Activated CD4-positive, alpha-beta T cell treated with anti-CD3 and anti-CD28 coated beads, Interleukin-2, amount 50 U/mL, for 24 hours (primary cell): ENCODE measurements around the gene GATM.
"Not testable (repeated sequence)": the region's sequence is repeated elsewhere in the genome, so short reads cannot be mapped to it uniquely, and the experiment has no call there.

Source experiments
- DNase-seq, 2 donors: peaks; one replicate each; pipeline ENCODE4 v3.0.0-alpha.2; 2020; ENCODE audit warnings: low read depth in 1 of 2, low spot score in 1 of 2

Gene GATM

DNA sequence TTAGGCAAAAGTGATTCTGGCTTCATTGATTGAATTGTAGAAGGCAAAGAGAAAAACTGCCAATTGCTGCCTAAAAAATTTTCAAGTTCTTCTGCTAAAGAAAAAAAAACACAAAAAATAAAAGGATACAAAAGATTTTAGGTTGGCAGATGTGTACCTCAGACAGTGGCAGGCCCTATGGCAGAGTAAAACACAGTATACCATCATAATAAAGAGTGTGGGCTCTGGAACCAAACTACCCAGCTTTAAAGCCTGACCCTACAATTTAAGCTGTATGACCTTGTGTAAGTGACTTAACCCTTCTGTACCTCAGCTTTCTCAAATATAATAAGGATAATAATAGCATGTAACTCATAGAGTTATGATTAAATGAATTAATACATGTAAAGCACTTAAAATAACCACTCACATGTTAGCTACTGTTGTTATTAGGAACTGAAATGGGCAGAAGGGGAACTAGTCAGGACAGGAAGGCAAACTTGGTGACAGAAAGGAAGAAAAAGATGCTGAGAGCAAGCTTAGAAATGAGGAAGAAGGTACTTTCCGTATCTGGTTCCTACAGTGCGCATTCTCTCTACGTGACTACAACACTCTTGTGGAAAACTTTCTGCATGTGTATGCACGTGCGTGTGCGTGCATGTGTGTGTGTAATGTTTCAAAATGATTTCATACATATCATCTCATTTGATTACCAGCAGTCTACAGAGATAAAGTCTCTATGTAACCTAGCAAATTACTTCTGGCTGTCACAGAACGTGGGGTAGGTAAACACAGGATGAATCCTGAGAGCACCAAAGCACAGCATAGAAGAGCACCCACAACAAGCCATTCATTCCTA lies 13.6 kb upstream of the GATM start:
- no peak for DNase-seq

- no peak for DNase-seq
These were observed 11.0 kb upstream of the GATM start for GRCh38 chr15:45389351-45389750.

DNA sequence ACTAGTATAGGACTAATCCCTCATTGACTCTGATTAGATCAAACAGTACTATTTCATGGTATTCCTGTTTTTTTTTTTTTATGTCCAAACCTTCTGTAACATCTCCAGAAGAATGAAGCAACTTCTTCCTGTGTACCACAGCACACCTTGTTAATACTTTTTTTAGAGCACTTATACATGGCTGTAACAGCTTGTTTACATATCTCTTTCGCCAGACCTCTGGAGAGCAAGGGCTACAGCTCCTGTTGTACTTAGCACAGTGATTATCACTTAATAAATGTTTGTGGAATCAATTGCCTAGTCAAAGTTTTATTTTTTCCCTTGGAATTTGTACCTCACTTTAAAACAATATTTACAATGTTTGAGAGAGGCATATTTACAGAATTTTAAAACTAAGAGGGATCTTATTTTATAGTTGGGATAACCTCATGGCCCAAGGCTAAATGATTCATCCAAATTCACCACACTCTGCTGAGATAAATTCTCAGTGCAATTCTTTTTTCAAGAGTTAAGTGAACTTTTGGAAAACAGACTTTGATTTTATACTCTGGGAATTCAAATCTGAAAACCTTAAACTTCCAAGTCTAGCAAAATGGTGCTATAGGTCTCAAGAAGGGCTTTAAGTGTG lies 9.2 kb upstream of the GATM start:
- DNase-seq = no peak

- no peak for DNase-seq
These were observed 8.6 kb upstream of the GATM start for GRCh38 chr15:45386974-45387373.

GRCh38 chr15:45386420-45386819 lies 8.1 kb upstream of the GATM start:
- no peak for DNase-seq

DNA sequence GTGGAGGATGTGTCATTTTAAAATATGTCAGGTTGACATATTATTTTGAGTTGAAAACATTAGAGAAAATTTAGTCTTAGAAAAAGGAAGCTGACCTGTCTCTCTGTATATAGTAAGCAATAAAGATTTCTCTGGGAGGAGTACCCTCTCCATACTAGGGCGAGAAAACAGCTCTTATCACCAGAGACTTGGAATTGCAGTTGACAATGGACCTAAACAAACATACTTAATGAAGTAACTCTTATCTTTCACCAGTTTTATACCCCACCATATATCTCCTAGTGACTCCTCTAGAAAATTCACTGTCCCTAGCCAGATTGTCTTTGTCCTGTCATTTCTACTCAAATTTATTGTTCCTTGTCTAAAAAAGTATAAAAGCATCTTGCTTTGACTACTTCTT lies 7.2 kb upstream of the GATM start:
- no peak for DNase-seq

- no peak for DNase-seq
These were observed 6.4 kb upstream of the GATM start for GRCh38 chr15:45384700-45385099.

- DNase-seq = no peak
These were observed 544 bp upstream of the GATM start for GRCh38 chr15:45378913-45379262.

DNA sequence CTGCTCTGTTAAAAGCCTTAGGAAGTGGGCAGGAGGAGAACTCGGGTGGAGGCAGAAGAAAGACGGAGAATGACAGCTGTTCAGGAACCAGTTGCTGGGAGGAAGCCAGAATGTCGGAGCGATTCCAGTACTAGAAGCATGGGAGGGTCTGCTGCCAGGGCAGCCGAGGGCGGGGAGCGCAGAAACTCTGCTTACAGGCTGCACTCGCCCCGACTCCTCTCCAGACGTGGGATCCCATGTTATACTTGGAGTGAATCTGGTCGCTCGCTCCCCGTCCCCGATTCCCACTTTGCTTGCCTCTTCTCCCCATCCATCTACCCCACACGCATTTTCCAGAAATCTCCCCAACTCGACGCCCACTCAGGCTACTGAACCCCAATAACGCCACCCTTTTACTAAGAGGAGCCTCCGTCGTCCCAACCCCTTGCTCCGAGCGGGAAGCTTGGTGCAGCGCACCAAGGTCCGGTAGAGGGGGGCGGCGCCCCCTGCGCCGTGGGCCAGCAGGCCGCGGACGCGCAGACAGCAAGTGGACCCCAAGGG lies 665 bp downstream of the GATM start:
- DNase-seq = no peak

DNA sequence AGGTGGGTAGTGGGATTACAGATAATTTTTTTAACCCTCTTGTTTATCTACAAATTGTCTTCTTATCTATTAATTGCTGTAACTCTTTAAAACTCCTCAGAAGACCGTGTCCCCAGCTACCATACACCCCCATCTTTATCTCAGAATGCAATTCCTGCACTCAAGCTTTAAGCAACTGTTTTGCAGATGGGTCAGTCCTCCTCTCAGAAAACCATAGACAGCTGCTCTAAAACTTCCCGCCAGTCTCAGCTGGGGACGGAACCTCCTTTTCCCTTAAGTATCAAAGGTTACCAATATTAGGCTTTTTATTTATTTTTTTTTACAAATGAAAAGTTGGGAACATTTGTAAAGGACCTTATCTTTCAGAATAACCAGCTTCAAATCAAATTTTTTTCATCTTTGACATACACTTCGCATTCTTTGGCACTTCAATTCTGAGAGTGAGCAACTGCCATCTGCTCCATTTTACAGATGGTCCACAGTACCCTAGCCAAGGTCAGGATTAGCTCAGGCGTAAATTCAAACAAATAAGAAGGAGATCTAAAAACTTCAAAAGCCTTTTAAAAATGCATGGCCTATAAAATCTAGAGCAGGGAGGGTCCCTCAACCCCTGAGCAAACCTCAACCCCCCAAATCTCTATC lies 1.3 kb downstream of the GATM start:
- no peak for DNase-seq

GRCh38 chr15:45376300-45376928 lies 1.9 kb downstream of the GATM start:
- no peak for DNase-seq

GRCh38 chr15:45375836-45376235 lies 2.5 kb downstream of the GATM start:
- no peak for DNase-seq

GRCh38 chr15:45373976-45374375 lies 4.4 kb downstream of the GATM start:
- DNase-seq = no peak

DNA sequence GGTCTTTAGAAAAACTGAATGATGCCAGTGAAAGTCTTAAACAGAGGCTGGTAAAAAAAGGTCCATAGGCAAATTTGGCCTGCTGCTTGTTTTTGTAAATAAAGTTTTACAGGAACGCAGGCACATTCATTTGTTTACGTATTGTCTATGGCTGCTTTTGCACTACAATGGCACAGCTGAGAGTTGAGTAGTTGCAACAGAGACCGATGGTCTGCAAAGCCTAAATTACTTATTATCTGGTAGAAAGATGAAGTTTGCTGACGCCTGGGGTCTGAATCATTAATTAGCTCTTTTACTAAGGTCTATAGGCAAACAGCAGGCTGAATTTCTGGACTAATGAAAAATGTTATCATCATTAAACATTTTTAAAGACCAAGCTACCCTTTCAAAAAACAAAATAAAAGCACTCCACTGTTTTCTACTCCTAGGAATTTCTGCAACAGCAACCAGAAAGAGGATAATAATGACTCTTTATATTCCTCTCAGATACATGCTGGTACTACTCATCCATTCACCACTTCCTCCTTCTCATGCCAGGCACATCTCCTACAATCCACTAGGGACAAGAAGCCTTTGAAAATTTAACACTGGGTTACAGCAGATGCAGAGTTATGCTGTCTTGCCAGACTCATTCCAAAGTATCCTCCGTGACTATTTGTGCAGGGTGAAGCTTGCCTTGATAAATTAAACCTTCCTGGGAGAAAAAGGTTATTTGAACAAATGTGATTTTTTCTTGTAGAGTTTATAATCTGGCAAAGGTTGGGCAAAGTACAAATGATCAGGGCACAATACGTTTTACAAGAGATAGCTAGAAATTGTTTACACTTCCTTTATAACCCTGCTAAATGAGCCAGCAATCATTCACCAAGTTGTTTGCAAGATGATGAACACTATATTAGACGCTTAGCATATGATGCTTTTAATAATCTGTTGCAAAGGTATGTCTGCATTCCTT lies 6.0 kb downstream of the GATM start:
- DNase-seq = no peak

DNA sequence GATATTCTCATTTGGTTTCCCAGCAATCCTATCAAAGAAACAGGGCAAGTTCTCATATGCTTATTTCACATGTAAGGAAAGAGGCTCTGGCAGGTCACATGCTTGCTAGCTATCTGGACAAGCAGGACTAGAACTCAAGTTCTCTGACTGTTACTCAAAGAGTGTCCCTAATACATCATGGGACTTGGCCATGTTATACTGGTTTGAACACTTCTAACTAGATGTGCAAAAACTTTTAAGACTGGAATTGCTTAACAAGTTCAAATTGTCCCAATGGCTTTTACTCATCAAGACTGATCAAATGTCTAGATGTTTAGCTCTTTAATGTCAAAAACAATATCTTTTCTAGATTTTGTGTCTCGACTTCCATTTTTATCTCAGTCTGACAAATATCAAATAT lies 6.8 kb downstream of the GATM start:
- DNase-seq = no peak

GRCh38 chr15:45370042-45370441 lies 8.3 kb downstream of the GATM start:
- DNase-seq = not testable (repeated sequence)

DNA sequence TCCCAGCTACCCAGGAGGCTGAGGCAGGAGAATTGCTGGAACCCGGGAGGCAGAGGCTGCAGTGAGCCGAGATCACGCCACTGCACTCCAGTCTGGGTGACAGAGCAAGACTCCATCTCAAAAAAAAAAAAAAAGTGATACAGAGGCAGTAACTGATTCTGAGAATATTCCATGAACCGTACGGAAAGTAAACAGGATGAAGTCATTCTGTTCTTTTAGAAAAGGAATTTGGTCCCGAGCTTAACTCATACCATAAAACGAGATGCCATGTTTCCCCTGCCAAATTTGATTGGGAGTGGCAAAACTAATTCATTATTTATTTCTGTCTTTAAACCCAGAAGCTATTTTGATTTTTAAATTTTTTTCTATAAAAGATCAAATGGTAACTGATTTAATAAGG lies 11.1 kb downstream of the GATM start:
- not testable (repeated sequence) for DNase-seq

DNA sequence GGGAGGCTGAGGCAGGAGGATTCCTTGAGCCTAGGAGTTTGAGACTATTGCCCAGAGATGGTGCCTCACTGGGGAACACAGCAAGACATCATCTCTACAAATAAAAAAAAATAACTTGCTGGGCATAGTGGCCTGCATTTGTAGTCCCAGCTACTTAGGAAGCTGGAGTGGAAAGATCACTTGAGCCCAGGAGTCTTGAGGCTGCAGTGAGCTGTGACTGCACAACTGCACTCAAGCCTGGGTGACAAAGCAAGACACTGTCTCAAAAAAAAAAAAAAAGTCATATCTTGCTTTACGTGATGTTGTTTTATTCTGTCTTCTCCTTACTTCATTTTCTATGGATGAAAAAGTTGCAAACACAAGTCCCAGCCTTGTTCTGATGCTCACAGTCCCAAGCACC lies 14.1 kb downstream of the GATM start:
- DNase-seq = no peak

DNA sequence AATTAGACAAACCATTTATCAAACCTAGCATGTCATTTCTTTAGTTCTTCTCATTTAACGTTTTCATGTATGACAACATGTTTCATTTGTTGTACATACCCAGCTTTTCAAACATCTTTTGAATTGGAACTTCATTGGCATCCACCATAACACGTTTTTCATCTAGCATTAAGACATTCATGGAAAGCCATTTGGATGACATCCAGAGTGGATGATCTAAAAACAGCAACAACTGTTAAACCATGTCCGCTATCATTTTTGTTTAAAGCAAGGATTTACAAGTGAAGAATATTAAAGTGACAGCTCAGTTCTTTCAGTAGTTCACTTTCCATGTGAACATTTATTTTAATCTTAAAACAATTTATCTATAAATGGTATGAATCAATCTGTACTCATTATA lies 14.5 kb downstream of the GATM start:
- DNase-seq = no peak

- DNase-seq = no peak
These were observed 15.0 kb downstream of the GATM start for GRCh38 chr15:45363334-45363733.

DNA sequence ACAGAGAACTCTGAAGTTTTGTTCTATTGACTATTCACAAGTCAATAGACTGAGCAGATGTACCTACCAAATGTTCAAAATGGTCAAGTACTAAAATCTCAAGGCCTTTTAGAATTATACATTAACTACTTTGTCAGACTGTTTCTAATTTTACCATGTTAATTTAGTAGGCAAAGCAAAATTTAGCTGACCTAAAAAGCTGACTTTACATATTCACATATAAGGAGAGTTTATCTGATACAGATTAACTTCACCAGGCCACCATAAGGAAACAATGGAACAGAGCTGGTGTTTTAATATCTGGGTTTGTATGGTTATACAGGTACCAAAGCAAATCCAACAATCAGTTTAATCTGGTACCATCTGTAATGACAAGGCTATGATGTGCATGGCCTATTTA lies 15.9 kb downstream of the GATM start:
- DNase-seq = no peak
